Brain microvascular endothelial cell (primary cell): ENCODE data around the gene ZBTB12.
A peak's percentile ranks its signal among the peaks of the same experiment; 100 is the strongest.

Source experiments
- DNase-seq: peaks from one replicate; pipeline ENCODE4 v3.0.0-alpha.2; 2020
- H3K27ac ChIP-seq: fragments of 250-450 bp; sonication (Bioruptor Pico); 2 replicates; pipeline ENCODE4 v1.5.1; 2020; ENCODE audit warnings: mild to moderate bottlenecking, moderate library complexity
- H3K27me3 ChIP-seq: fragments of 250-450 bp; sonication (Bioruptor Pico); replicated peaks from 2 replicates; pipeline ENCODE4 v1.5.1; 2020; ENCODE audit warnings: mild to moderate bottlenecking
- H3K36me3 ChIP-seq: fragments of 250-450 bp; sonication (Bioruptor Pico); replicated peaks from 2 replicates; pipeline ENCODE4 v1.5.1; 2020; ENCODE audit warnings: mild to moderate bottlenecking
- H3K4me3 ChIP-seq: 2 replicates; pipeline ENCODE4 v1.5.1; 2011; ENCODE audit warnings: low read depth, mild to moderate bottlenecking, control low read depth, low read length, moderate library complexity
- CTCF ChIP-seq: IDR thresholded peaks from 2 replicates; pipeline ENCODE4 v1.5.1; 2011; ENCODE audit warnings: low read depth, mild to moderate bottlenecking, moderate library complexity, low read length, control low read depth, inconsistent platforms; ENCODE audit errors: missing control alignments
- in situ Hi-C: cut with HindIII; loops from 2 replicates; pipeline ENCODE4 v1.10.0; 2017; ENCODE audit warnings: low sequenced_read_pairs, low pct_ligation_motif_present

The ZBTB12 gene

GRCh38 chr6:31897612-31898382 lies 4.1 kb downstream of the ZBTB12 start, which contains the start of gene EHMT2:
Gene EHMT2 (minus strand): TSS chr6:31897698. CDS start chr6:31897677, 21 bp downstream.
- peak within 1 kb of the TSS; percentile 89 for H3K4me3 ChIP-seq
- peak; percentile 52 for DNase-seq
- no peaks in the 10 kb centered on the region for H3K27me3 ChIP-seq
- no peak for TF ChIP-seq CTCF
- H3K36me3 ChIP-seq = peaks cover 2% of the 10 kb centered on the region
- in situ Hi-C loops = no loop called here
- no peak within 1 kb of the TSS for H3K27ac ChIP-seq

GRCh38 chr6:31896856-31897611 lies 4.9 kb downstream of the ZBTB12 start:
- Histone ChIP-seq H3K27ac (no peak overlapping the region), H3K36me3 (peaks cover 10% of the 10 kb centered on the region), H3K4me3 (peak overlapping the region; percentile 89), H3K27me3 (no peaks in the 10 kb centered on the region)
- in situ Hi-C loops = no loop called here
- no peak for TF ChIP-seq CTCF
- DNase-seq = no peak

- in situ Hi-C loops = no loop called here
- TF ChIP-seq CTCF = no peak
- Histone ChIP-seq H3K36me3 (peaks cover 11% of the 10 kb centered on the region), H3K27me3 (no peaks in the 10 kb centered on the region), H3K4me3 (peak overlapping the region; percentile 89), H3K27ac (no peak overlapping the region)
- no peak for DNase-seq
Measured at GRCh38 chr6:31896493-31896855, 5.4 kb downstream of the ZBTB12 start.

GRCh38 chr6:31892821-31893220 lies 9.1 kb downstream of the ZBTB12 start:
- no peak for TF ChIP-seq CTCF
- DNase-seq = no peak
- Histone ChIP-seq H3K36me3 (peaks cover 33% of the 10 kb centered on the region), H3K4me3 (no peak overlapping the region), H3K27me3 (no peaks in the 10 kb centered on the region), H3K27ac (no peak overlapping the region)
- in situ Hi-C loops = no loop called here

GRCh38 chr6:31889331-31889972 lies 12.4 kb downstream of the ZBTB12 start:
- Histone ChIP-seq H3K27ac (no peak overlapping the region), H3K36me3 (peaks cover 59% of the 10 kb centered on the region), H3K27me3 (no peaks in the 10 kb centered on the region), H3K4me3 (no peak overlapping the region)
- TF ChIP-seq CTCF = no peak
- no peak for DNase-seq
- in situ Hi-C loops = no loop called here
